HUDEP-2 (cell line): Measurements from ENCODE around the gene EXOC4.

Experiments
- DNase-seq, 76 experiments: peaks; one replicate each; lab custom pipeline; 2025; ENCODE audit not compliant: unreplicated experiment in 76 of 76; lab: John Stamatoyannopoulos, UW

Gene EXOC4

DNA sequence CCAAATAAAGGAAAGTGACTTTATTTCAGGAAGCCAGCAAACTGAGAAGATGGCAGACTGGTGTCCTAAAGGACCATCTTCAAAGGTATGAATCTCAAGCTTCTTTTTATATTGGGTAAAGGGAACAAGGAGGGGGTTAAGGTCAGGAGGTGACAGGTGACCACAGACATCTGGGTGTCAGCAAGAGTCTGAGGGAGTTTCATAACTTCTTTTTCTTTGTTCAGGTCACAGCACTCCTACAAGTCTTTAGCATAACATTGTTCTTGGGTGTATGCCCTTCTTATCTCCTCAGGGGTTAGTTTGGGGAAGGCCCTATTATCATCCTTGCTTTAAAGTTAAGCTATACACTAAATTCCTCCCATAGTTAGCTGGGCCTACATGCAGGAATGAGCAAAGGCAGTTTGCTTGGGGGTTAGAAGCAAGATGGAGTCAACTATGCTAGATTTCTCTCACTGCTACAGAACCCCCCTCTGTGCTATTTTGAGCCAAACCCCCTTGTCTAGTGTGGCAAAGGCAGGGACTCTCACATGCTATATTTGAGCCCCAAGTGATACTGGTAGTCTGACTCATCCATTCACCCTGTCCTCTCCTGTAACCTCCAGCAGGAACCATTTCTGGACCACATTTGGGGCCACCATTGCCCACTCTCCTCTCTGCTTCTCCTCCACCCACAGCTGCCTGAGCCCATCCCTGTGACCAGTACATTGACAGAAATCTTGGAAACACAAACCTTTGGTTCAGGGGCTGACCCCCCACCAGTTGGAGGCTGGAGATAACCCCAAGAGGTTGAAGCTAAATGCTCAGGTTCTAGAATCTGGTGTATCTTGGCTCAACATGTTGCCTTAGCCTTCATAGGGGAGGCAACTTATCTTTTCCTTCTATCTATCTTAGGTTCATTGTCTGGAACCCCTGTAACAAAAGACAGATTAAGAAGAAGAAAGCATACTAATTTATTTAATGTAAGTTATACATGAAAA is 818.8 kb downstream of the EXOC4 start:
- DNase-seq = peak in 1 of 76 experiments; percentile 7

DNA sequence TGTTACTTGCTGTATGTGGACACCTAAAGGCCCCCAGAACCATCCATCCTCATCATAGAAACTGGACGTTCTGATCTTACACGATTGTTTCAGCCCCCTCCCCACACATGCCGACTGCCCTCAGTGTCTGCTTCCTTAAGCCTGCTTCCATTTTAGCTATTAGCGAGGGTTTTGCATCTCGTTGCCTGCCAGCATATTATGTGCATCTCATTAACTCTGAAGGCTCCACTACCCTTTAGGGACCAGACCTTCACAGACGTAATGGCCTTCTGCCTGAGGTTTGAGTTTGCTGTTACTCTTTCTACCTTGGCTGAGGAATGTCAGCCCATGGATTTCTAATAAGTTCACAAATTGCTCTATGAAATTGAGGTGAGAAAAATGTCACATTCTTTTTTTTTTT is 820.4 kb downstream of the EXOC4 start:
- no peak for DNase-seq

GRCh38 chr7:134075799-134076198 is 822.9 kb downstream of the EXOC4 start:
- DNase-seq = no peak

- DNase-seq = peak in 19 of 76 experiments; percentile 2 to 48 (median 15)
Measured at GRCh38 chr7:134077560-134077959, 824.7 kb downstream of the EXOC4 start.

- DNase-seq = no peak
Measured at GRCh38 chr7:134078991-134079390, 826.1 kb downstream of the EXOC4 start.

DNA sequence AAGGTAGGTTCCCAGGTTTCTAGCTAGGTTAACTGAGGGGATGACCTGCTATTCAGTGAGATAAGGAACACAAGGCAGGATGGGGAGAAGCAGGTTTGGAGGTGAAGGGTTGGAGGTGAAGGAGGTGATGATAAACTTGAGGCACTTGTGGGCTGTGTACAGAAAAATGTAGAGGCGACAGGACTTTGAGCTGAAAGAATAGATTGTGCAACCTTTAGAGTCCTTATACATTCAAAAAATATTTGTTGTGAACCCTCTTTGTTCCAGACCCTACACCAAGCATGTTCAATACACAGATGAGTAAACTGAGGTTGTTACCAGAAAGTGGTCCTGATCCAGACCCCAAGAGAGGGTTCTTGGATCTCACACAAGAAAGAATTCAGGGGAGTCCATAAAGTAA is 828.8 kb downstream of the EXOC4 start:
- no peak for DNase-seq

DNA sequence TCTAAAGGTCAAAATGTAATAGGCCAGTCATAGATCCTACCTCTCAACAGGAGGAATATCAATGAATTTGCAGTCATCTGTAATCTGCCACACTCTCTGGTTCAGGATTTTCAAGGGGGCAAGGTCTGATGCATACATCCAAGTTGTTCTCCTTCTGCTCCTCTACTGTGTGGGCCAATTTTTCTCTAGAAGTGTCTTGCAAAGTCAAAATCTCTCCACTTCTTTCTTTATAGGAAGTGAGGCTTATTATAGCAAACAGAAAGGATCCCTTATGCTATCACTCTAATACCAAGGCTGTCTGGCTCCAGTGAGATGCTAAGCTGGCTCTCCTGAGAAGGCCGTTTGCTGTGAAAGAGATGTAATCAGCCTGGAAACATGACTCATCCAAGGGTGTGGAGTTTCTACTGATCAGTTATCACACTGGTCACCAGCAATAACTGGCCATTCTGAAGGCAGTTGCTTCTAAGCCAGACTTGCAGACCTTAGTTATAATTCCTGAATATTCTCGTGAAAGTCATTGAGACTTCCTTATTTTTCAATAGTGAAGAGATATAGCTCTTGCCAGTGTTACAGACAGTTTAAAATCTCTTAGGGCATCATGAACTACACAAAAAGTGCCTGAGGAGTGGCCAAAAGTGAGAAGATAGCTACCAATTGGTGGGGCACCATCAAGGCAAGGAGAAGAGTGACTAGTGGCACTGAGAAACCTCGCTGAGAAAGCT is 831.0 kb downstream of the EXOC4 start:
- peak in 63 of 76 experiments; percentile 7 to 88 (median 52) for DNase-seq

- peak in 10 of 76 experiments; percentile 2 to 55 (median 12) for DNase-seq
Measured at GRCh38 chr7:134084488-134085144, 831.7 kb downstream of the EXOC4 start.

- no peak for DNase-seq
Measured at GRCh38 chr7:134085311-134085710, 832.4 kb downstream of the EXOC4 start.

DNA sequence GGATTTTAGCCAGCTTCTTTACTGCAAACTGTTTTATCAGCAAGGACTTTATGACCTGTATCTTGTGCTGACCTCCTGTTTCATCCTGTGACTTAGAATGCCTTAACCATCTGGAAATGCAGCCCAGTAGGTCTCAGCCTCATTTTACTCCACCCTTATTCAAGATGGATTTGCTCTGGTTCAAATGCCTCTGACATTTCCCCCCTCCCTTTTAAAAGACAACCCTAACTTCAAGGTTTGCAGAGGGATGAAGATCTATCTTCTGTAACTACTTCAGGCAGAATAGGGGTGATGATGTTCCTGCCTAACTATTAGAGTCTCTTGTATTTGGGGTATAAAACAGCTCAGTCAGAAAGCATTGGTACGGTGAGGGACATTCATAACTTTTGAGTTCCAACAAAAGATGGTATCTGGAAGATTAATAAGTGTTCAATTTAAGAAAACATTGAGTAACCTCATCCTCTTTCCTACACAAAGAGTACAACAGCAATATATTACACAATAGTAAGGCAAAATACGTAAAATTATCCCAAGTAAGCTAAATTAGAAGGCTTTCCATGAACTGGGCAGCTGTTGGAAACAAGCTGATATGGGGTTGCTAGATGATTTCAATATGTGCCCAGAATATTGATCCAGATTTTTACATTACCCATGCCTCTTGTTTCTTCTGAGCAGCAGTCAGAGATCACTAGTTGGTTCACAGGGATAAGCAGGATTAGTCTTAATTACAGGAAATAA is 834.3 kb downstream of the EXOC4 start:
- DNase-seq = no peak

DNA sequence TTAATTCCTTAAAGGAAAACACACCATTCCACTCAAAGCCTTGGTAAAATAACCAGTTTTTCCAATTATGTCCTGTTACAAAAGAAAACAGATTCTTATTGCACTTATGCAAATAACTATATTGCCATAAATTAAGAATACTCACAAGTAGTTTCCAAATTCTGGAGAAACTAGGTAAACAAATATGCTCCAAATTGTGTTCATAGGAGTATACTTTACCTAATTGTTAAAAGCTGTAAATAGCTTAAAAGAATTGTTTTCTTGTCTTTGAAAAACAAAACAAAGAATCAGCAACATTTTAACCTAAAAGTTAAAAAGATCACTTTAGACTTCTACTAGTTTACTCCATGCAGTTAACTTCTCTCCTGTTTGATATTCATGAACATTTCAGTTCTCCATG is 835.3 kb downstream of the EXOC4 start:
- no peak for DNase-seq

DNA sequence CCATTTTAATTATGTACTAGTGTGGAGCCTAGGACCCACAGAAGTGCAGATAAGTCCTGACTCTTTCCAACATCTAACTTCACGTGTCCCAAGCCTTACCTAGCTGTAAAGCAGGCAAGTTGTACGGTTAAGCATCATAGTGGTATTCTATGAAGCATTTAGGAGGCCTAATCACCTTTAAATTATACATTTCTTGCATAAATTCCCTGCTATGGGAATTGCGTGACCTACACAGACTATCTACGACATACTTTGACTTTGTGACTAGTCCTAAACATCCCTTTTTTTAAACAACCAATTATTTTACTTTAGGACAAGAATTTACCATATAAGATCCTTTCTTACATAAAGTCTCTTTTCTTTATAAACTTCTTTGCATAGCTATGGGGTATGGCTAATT is 836.6 kb downstream of the EXOC4 start:
- DNase-seq = no peak

DNA sequence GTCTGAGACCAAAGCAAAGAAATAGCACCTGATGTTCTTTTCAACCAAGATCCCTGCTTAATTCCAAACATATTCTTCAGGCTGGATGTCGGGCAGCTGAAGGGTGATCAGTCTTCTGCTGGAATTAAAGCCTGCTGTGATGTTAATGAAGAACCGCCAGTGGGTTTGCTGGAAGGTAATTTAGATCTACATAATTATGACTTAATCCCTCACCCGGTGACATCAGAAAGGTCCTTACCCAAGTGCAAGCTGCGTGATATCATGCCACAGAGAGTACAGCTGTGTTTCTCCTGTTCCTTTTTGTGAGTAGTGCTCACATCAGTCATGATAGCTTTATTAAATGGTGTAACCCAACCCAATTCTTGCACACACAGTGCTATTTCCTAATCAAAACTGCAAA is 845.2 kb downstream of the EXOC4 start:
- no peak for DNase-seq

DNA sequence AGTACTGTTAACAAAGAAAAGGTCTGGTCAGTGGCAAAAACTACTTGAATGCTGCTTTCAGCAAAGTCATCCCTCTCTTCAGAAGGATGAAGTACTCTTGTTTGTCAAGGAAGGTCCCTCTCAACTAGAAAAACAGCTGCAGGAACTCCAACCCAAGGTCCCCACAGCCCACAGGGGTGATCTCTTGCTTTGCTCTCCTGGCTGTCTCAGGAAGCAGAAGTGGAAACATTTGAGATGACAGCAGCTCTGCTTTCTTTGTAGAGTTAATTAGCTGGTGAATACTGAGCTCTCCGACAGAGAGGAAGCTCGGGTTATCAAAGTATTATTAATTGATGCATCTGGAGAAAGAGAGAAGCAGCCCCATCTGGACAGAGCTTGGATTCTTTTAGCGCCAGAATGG is 848.8 kb downstream of the EXOC4 start:
- no peak for DNase-seq

GRCh38 chr7:134104166-134104565 is 851.3 kb downstream of the EXOC4 start:
- DNase-seq = no peak

- peak in 3 of 76 experiments; percentile 3 to 23 (median 7) for DNase-seq
Measured at GRCh38 chr7:134105841-134106240, 853.0 kb downstream of the EXOC4 start.

DNA sequence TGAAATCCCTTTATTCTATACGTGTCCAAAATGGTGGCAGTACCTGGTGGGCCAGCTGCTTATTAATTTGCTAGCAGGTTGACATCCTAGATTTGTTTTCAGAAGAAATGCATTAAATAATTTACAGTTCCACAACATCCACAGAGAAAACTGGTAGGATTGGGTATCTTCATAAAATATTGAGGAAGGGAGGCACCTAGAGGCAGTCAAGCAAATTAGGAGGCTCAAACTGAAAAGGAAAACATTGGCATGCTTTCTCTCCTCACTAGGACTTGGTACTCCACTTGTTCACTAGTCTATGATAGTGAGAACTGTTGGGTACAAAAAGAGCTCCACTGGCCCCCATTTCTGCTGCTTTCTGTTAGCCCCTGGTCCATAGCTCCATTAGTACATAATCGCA is 855.9 kb downstream of the EXOC4 start:
- peak in 1 of 76 experiments; percentile 7 for DNase-seq

GRCh38 chr7:134113655-134114054 is 860.8 kb downstream of the EXOC4 start:
- no peak for DNase-seq

GRCh38 chr7:134114992-134115391 is 862.1 kb downstream of the EXOC4 start:
- DNase-seq = peak in 10 of 76 experiments; percentile 1 to 47 (median 20)
